ENCODE results near the gene TEFM.
A peak's percentile ranks its signal among the peaks of the same experiment; 100 is the strongest.
"Not testable (repeated sequence)": the region's sequence is repeated elsewhere in the genome, so short reads cannot be mapped to it uniquely, and the experiment has no call there.

Gene TEFM

GRCh38 chr17:30920282-30920681 lies 14.2 kb upstream of the TEFM start:
- H3K4me3 ChIP-seq (replicated peaks; ENCODE audit: low read depth, low read length): no peak overlapping the region
- TF ChIP-seq, protein P1, sequence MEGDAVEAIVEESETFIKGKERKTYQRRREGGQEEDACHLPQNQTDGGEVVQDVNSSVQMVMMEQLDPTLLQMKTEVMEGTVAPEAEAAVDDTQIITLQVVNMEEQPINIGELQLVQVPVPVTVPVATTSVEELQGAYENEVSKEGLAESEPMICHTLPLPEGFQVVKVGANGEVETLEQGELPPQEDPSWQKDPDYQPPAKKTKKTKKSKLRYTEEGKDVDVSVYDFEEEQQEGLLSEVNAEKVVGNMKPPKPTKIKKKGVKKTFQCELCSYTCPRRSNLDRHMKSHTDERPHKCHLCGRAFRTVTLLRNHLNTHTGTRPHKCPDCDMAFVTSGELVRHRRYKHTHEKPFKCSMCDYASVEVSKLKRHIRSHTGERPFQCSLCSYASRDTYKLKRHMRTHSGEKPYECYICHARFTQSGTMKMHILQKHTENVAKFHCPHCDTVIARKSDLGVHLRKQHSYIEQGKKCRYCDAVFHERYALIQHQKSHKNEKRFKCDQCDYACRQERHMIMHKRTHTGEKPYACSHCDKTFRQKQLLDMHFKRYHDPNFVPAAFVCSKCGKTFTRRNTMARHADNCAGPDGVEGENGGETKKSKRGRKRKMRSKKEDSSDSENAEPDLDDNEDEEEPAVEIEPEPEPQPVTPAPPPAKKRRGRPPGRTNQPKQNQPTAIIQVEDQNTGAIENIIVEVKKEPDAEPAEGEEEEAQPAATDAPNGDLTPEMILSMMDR (IDR thresholded peaks at IDR 0.05; ENCODE audit: low read length, missing control alignments): peak; percentile 1
- DNase-seq (ENCODE audit: low read depth): peak; percentile 29

DNA sequence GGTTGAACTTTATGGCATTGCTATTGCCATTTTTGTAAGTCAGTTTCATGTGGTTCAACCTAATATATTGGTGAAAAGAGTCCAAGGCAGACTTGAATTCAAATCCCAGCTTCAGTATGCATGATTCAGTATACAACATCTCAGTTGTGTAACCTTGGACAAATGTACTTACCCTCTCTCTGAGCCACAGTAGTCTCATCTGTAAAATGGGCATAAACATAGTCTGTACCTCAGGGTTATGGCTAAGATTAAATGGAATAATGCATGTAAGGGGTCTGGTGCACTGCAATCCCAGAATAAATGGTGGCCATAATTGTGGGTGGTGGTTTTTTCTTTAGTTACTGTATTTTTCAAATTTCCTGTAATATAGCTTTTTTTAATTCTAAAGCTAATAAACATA lies 11.0 kb upstream of the TEFM start:
- no peak for DNase-seq (ENCODE audit: low read depth)
- TF ChIP-seq, protein P1 (IDR thresholded peaks at IDR 0.05; ENCODE audit: low read length, missing control alignments): no peak
- no peak overlapping the region for H3K4me3 ChIP-seq (replicated peaks; ENCODE audit: low read depth, low read length)

- DNase-seq (ENCODE audit: low read depth): no peak
- no peak overlapping the region for H3K4me3 ChIP-seq (replicated peaks; ENCODE audit: low read depth, low read length)
- TF ChIP-seq, protein P1 (IDR thresholded peaks at IDR 0.05; ENCODE audit: low read length, missing control alignments): no peak
Measured at GRCh38 chr17:30915833-30916611, 10.0 kb upstream of the TEFM start.

DNA sequence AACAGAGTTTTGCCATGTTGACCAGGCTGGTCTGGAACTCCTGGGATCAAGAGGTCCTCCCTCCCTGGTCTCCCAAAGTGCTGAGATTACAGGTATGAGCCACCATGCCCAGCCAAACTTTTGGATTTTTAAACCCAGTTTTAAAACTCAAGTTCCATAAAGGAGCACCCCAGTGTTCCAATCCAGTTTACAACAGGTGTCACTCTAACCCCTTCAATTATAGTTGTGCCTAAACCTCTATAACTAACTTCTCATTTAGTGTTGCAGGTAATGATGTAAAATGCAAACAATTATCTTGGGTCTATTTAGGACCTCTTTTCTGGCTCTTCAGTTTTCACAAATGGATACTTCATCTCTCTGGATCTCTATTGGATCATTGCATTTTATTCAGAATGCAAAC lies 7.9 kb upstream of the TEFM start:
- TF ChIP-seq, protein P1 (IDR thresholded peaks at IDR 0.05; ENCODE audit: low read length, missing control alignments): no peak
- no peak overlapping the region for H3K4me3 ChIP-seq (replicated peaks; ENCODE audit: low read depth, low read length)
- no peak for DNase-seq (ENCODE audit: low read depth)

- H3K4me3 ChIP-seq (replicated peaks; ENCODE audit: low read depth, low read length); DNase-seq (ENCODE audit: low read depth): not testable (repeated sequence)
Measured at GRCh38 chr17:30910151-30910550, 4.1 kb upstream of the TEFM start.

DNA sequence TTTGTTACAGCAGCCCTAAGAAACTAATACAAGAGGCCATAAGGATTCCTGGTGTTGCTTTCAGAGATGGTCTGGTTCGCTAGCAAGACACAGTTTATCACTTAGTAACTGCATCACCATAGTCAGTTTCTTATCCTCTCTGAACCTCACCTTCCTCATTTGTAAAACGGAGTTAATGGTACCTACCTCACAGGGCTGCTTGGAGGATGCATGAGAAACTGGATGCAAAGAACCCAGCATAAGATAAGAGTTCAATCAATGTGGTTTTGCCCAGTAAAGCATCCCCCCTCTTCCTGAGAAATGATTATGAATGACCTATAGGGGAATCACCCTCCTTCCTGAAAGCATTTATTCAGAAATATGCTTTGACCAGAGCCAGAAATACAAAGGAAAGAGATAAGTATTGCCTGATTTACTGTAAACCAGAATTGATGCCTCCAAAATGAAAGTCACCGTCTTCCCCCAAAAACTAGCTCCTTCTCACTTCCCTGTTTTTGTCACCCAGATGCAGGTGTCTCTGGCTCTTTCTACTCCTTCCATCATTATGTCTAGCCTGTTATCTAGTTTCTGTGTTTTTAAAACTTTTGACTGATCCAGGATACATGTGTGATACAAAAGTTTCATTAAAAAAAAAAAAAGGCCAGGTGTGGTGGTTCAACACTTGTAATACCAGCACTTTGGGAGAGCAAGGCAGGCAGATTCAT lies 2.8 kb upstream of the TEFM start:
- H3K4me3 ChIP-seq (replicated peaks; ENCODE audit: low read depth, low read length): no peak overlapping the region
- TF ChIP-seq, protein P1 (IDR thresholded peaks at IDR 0.05; ENCODE audit: low read length, missing control alignments): no peak
- DNase-seq (ENCODE audit: low read depth): no peak

DNA sequence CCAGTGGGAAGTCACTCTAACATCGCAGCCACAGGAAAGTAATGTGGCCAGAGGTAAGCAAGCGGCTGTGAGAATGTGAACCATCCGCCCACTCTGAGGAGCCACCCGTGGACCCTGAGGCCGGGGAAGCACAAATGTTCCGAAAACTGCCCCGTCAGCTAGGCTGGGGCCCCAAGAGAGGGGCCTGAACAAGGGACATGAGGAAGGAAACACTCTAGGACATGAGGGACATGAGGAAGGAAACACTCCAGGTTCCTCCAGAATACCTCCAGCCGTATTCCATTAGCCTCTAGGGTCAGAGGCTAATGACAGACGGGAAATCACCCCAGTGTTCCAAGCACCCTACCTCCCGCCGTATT lies 317 bp downstream of the TEFM start:
- TF ChIP-seq, protein P1 (IDR thresholded peaks at IDR 0.05; ENCODE audit: low read length, missing control alignments): no peak
- H3K4me3 ChIP-seq (replicated peaks; ENCODE audit: low read depth, low read length): peak overlapping the region; percentile 98
- DNase-seq (ENCODE audit: low read depth): peak; percentile 7
